Prostate gland (tissue), 2 donors: ENCODE data around the gene FANCI. TPM values are rescaled to one million over a fixed set of nuclear protein-coding genes. Genes with fewer than 3 reads are reported as not detected.

Experiments used
- DNase-seq: peaks from one replicate; pipeline ENCODE4 v3.0.0-alpha.2; 2019; ENCODE audit warnings: low spot score
- H3K27ac ChIP-seq, 2 donors: fragments of 200-600 bp; sonication (generic); 2 replicates each; pipeline ENCODE4 v1.5.1; 2017 to 2019
- H3K27me3 ChIP-seq: fragments of 200-600 bp; sonication (generic); replicated peaks from 2 replicates; pipeline ENCODE4 v1.5.1; 2019; ENCODE audit not compliant: insufficient read depth
- H3K36me3 ChIP-seq, 2 donors: fragments of 200-600 bp; sonication (generic); 1 replicate in 1 of 2; 2 replicates in 1 of 2; pipeline versions ENCODE4 v1.5.1 to v1.8.1; 2017 to 2019
- H3K4me1 ChIP-seq: fragments of 200-600 bp; sonication (generic); replicated peaks from 2 replicates; pipeline ENCODE4 v1.5.1; 2019
- H3K4me3 ChIP-seq, 2 donors: fragments of 200-600 bp; sonication (generic); 2 replicates each; pipeline ENCODE4 v1.5.1; 2017 to 2019
- H3K9me3 ChIP-seq: fragments of 200-600 bp; sonication (generic); 2 replicates; pipeline ENCODE4 v1.5.1; 2017
- POLR2A ChIP-seq: fragments of 450-650 bp; IDR thresholded peaks from one replicate; pipeline ENCODE4 v1.6.1; 2016; ENCODE audit warnings: antibody characterized with exemption, mild to moderate bottlenecking
- POLR2AphosphoS5 ChIP-seq: sonication (generic); formaldehyde crosslinking; IDR thresholded peaks from one replicate; pipeline ENCODE4 v1.6.1; 2017; ENCODE audit warnings: antibody characterized with exemption
- WGBS: methylation state at CpG from one replicate; pipeline ENCODE4 v1.1.5; 2018; 5-methylcytosine and 5-hydroxymethylcytosine counted together
- intact Hi-C: fragments of 100-400 bp; cut with DNase I; formaldehyde crosslinking; loops from one replicate; pipeline ENCODE4 v1.14.2; 2022
- total RNA-seq, 2 donors: library from RNA; depleted of rRNA; stranded (reverse); fragments of >200 nt; gene quantifications; one replicate each; pipeline ENCODE4 v1.1.0, GENCODE V29; 2016
- TF ChIP-seq, protein P1 (sequence below), 4 experiments: fragments of 200-600 bp in 2 of 4; fragments of 450-650 bp in 2 of 4; sonication (generic) in 2 of 4; IDR thresholded peaks; 1 replicate in 3 of 4; 2 replicates in 1 of 4; pipeline ENCODE4 v1.5.1; 2016 to 2019; ENCODE audit warnings: antibody characterized with exemption in 4 of 4, mild to moderate bottlenecking in 2 of 4, moderate library complexity in 2 of 4

FANCI gene
- total RNA-seq, 2 donors from 2014 or later, result 7.8 to 22.7 TPM

DNA sequence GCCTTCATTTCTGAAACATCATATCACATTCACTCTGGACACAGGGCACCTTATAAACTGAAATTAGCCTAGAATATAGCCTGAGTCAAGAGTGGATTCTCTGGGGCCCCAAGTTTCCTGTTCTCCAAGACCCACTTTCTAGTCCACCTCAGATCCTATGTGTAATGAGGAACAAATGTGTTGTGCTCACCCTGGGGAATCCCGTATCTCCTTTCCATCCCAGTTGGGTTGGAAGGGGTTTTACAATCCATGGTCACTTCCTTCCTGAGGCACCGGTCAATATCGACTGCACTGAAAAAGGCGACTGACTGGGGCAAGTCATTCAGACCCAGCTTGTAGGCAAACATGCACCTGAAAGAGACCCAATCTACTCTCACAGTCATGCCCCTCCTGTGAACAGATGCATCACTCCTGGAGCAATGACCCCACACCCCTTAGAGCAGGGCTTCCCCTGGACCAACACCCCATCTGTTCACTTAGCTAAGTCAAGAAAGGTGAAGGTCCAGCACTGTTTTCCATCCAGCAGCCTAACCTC is 73.5 kb downstream of the FANCI start:
- 89% methylated on average over 4 of the region's 4 CpGs for WGBS
- no peak overlapping the region for H3K4me3 ChIP-seq
- TF ChIP-seq, protein P1, sequence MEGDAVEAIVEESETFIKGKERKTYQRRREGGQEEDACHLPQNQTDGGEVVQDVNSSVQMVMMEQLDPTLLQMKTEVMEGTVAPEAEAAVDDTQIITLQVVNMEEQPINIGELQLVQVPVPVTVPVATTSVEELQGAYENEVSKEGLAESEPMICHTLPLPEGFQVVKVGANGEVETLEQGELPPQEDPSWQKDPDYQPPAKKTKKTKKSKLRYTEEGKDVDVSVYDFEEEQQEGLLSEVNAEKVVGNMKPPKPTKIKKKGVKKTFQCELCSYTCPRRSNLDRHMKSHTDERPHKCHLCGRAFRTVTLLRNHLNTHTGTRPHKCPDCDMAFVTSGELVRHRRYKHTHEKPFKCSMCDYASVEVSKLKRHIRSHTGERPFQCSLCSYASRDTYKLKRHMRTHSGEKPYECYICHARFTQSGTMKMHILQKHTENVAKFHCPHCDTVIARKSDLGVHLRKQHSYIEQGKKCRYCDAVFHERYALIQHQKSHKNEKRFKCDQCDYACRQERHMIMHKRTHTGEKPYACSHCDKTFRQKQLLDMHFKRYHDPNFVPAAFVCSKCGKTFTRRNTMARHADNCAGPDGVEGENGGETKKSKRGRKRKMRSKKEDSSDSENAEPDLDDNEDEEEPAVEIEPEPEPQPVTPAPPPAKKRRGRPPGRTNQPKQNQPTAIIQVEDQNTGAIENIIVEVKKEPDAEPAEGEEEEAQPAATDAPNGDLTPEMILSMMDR (IDR thresholded peaks at IDR 0.05), result no peak
- TF ChIP-seq POLR2AphosphoS5 (no peak), POLR2A (no peak)
- no peak overlapping the region for H3K27ac ChIP-seq
- H3K36me3 ChIP-seq, result peaks cover 9 to 32% of the 10 kb centered on the region in 2 donors
- no peaks in the 10 kb centered on the region for H3K4me1 ChIP-seq
- H3K27me3 ChIP-seq, result no peaks in the 10 kb centered on the region
- H3K9me3 ChIP-seq, result no peaks in the 10 kb centered on the region
- no peak for DNase-seq
- intact Hi-C loops, result no loop called here

DNA sequence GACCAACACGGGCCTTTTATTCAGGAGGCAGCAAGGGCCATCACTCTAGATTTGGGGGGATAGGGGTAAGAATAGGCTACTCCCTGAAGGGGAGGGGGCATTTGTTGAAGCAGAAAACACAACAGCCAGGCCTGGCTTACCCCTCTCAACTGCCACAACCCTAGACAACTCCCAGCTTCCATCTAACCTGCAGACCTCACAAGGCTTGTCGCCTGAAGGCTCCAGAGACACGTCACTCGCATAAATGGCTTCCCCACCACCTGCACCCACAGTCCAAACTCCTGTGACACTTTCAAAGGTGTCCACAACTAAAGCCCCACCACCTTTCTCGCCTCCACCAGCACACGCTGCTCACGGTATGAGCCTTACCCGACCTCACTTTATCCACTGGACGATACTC is 75.9 kb downstream of the FANCI start:
- Histone ChIP-seq H3K36me3 (peaks cover 19 to 48% of the 10 kb centered on the region in 2 donors), H3K9me3 (no peaks in the 10 kb centered on the region), H3K4me1 (no peaks in the 10 kb centered on the region), H3K4me3 (no peak overlapping the region), H3K27me3 (no peaks in the 10 kb centered on the region), H3K27ac (no peak overlapping the region)
- no peak for DNase-seq
- WGBS, result 91% methylated on average over 9 of the region's 9 CpGs
- intact Hi-C loops, result loop anchor here (10.0 kb wide), 1 partner anchor 425 kb away; the partner anchor contains the start of gene HAPLN3
- TF ChIP-seq, protein P1 (IDR thresholded peaks at IDR 0.05), result no peak
- no peak for TF ChIP-seq POLR2A
- no peak for TF ChIP-seq POLR2AphosphoS5

DNA sequence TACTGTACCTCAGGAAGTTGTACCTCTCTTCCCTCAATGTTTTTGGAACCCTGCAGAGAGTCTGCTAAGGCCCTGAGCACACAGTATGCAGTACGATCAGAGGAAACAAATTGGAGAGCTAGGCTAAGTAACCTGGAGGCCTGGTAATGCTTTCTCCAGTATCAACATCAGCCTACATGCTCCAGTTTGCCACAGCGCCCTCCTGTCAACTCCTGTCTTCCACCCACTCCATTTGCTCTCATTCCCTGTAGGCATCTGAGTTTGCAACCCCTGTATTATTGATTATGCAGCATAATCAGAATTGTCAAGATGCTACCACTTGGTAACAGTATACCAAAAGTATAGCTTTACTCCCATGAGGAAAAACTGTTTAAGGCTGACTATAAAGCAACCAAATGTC is 76.4 kb downstream of the FANCI start:
- no peak for DNase-seq
- WGBS, result 89% methylated on average over 2 of the region's 2 CpGs
- H3K4me3 ChIP-seq, result no peak overlapping the region
- no peaks in the 10 kb centered on the region for H3K27me3 ChIP-seq
- H3K4me1 ChIP-seq, result no peaks in the 10 kb centered on the region
- intact Hi-C loops, result loop anchor here (10.0 kb wide), 1 partner anchor 425 kb away; the partner anchor contains the start of gene HAPLN3
- H3K36me3 ChIP-seq, result peaks cover 19 to 48% of the 10 kb centered on the region in 2 donors
- no peak overlapping the region for H3K27ac ChIP-seq
- H3K9me3 ChIP-seq, result no peaks in the 10 kb centered on the region
- TF ChIP-seq POLR2A (no peak), POLR2AphosphoS5 (no peak)
- TF ChIP-seq, protein P1 (IDR thresholded peaks at IDR 0.05), result no peak

DNA sequence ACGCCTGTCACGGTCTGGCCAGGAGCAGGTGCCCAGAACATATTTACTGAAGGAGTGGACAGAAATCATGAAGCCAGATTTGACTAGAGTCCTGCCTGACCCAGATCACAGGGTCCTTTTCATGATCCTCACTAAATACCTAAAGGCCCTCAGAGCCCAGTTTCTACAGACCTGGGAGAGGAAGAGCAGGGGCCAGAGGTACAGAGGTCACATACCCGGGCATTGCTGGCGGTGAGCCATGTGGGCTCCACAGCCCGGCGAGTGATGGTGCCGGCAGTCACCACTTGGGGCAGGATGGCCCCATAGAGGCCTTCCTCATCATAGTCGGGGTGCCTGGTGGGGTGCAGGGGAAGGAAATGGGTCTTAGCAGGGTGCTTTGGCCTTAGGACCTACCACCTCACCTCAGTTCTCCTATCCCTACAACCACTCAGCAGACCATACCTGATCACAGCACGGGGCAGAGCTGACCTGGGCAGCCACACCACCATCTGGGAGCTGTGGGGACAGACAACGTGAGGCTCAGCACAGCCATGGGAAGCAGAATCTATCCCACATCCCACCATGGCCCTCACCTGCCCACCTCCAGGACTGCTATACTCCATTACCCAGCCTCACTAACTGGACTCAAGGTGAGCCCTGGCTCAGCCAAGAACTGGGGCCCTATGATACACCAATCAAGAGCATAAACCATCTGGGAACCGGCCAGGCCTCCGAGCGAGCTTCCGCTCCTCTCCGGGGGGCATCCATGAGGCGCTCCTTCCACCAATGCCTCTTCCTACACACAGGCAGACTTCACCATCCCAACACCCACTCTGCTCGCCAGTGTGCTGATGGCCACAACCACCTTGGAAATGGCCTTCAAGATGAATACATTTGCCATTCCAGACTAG is 78.0 kb downstream of the FANCI start:
- TF ChIP-seq POLR2AphosphoS5 (no peak), POLR2A (no peak)
- TF ChIP-seq, protein P1 (IDR thresholded peaks at IDR 0.05), result no peak
- Histone ChIP-seq H3K4me1 (no peaks in the 10 kb centered on the region), H3K4me3 (no peak overlapping the region), H3K9me3 (no peaks in the 10 kb centered on the region), H3K36me3 (peaks cover 22 to 55% of the 10 kb centered on the region in 2 donors), H3K27me3 (no peaks in the 10 kb centered on the region), H3K27ac (no peak overlapping the region)
- no peak for DNase-seq
- intact Hi-C loops, result loop anchor here (10.0 kb wide), 1 partner anchor 427 kb away; the partner anchor contains the start of gene HAPLN3
- 91% methylated on average over 16 of the region's 17 CpGs for WGBS
